ENCODE results near the gene CDC42BPA.

GRCh38 chr1:227124473-227124872 is 193.8 kb downstream of the CDC42BPA start:
- TF ChIP-seq CTCF (IDR thresholded peaks at IDR 0.05) (no peak), POLR2A (IDR thresholded peaks at IDR 0.05) (no peak)

All from testis (tissue), 2 donors.